Vagina (tissue), 2 donors: ENCODE results near the gene KLHL33.

Experiments used
- POLR2A ChIP-seq, 2 donors: fragments of 450-650 bp; IDR thresholded peaks; one replicate each; pipeline ENCODE4 v1.6.1; 2017; ENCODE audit warnings: antibody characterized with exemption in 2 of 2, mild to moderate bottlenecking in 2 of 2, moderate library complexity in 2 of 2
- TF ChIP-seq, protein P1 (sequence below), 3 experiments: fragments of 450-650 bp in 2 of 3; fragments of 200-600 bp in 1 of 3; sonication (generic) in 1 of 3; IDR thresholded peaks; one replicate each; pipeline ENCODE4 v1.5.1; 2017 to 2019; ENCODE audit warnings: antibody characterized with exemption in 3 of 3, mild to moderate bottlenecking in 2 of 3, moderate library complexity in 2 of 3

DNA sequence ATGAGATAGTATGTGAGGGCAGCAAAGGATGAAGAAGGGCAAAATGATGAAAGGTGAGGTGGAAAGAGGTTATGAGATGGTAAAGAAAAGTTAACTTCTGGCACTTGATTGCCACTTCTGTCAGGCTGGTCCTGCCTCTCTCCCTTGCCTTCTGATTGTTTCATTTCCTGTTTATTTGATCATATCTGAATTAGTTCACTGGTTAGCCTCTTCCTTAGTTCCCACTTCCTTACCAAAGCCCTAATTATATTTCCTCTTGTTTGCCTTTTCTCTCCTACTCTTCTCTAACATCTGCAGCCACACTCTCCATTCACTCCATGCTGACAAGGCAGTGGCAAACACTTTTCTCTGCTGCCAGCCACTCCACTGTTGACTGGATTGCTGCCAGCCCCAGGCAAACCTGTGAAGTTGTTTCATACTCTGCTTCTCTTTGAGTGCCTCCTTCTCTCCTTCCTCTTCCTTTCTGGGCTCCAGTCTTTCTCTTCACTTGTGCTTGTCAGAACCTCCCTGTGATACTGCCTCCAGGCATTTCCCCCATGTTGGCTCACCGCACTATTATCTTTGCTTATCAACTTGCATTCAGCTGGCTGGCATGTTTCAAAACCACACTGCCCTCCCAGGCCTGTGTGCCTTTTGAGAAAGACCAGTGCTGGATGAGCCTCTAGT is 41.4 kb upstream of the KLHL33 start:
- TF ChIP-seq, protein P1, sequence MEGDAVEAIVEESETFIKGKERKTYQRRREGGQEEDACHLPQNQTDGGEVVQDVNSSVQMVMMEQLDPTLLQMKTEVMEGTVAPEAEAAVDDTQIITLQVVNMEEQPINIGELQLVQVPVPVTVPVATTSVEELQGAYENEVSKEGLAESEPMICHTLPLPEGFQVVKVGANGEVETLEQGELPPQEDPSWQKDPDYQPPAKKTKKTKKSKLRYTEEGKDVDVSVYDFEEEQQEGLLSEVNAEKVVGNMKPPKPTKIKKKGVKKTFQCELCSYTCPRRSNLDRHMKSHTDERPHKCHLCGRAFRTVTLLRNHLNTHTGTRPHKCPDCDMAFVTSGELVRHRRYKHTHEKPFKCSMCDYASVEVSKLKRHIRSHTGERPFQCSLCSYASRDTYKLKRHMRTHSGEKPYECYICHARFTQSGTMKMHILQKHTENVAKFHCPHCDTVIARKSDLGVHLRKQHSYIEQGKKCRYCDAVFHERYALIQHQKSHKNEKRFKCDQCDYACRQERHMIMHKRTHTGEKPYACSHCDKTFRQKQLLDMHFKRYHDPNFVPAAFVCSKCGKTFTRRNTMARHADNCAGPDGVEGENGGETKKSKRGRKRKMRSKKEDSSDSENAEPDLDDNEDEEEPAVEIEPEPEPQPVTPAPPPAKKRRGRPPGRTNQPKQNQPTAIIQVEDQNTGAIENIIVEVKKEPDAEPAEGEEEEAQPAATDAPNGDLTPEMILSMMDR (IDR thresholded peaks at IDR 0.05): no peak
- no peak for TF ChIP-seq POLR2A (IDR thresholded peaks at IDR 0.05)
